HG02678 (cell line): ENCODE data around the gene RAB30.
A peak's percentile ranks its signal among the peaks of the same experiment; 100 is the strongest.
"Not testable (repeated sequence)": the region's sequence is repeated elsewhere in the genome, so short reads cannot be mapped to it uniquely, and the experiment has no call there.

Experiments
- ATAC-seq: cut with Tn5 transposase; IDR thresholded peaks from one replicate; pipeline ENCODE4 v1.9.1; 2021; ENCODE audit warnings: mild to moderate bottlenecking, moderate library complexity; ENCODE audit not compliant: unreplicated experiment

The RAB30 gene

GRCh38 chr11:82988936-82989627 lies 82.6 kb downstream of the RAB30 start:
- no peak for ATAC-seq

GRCh38 chr11:82987997-82988396 lies 83.7 kb downstream of the RAB30 start:
- no peak for ATAC-seq

- no peak for ATAC-seq
These were observed 85.3 kb downstream of the RAB30 start for GRCh38 chr11:82986446-82986845.

- ATAC-seq: no peak
These were observed 89.8 kb downstream of the RAB30 start for GRCh38 chr11:82981852-82982251.

GRCh38 chr11:82980947-82981346 lies 90.8 kb downstream of the RAB30 start:
- ATAC-seq: no peak

GRCh38 chr11:82980292-82980691 lies 91.4 kb downstream of the RAB30 start:
- no peak for ATAC-seq

GRCh38 chr11:82979824-82980223 lies 91.9 kb downstream of the RAB30 start:
- ATAC-seq: no peak

GRCh38 chr11:82978422-82979099 lies 93.1 kb downstream of the RAB30 start:
- peak; percentile 48 for ATAC-seq

- peak; percentile 45 for ATAC-seq
These were observed 94.9 kb downstream of the RAB30 start for GRCh38 chr11:82976786-82977185.

- ATAC-seq: no peak
These were observed 95.8 kb downstream of the RAB30 start for GRCh38 chr11:82975882-82976281.

GRCh38 chr11:82974851-82975250 lies 96.8 kb downstream of the RAB30 start:
- no peak for ATAC-seq

- no peak for ATAC-seq
These were observed 97.6 kb downstream of the RAB30 start for GRCh38 chr11:82974135-82974534.

- no peak for ATAC-seq
These were observed 99.6 kb downstream of the RAB30 start for GRCh38 chr11:82972103-82972502.

- peak; percentile 24 for ATAC-seq
These were observed 100.2 kb downstream of the RAB30 start for GRCh38 chr11:82971519-82971946.

GRCh38 chr11:82970507-82971083 lies 101.1 kb downstream of the RAB30 start:
- ATAC-seq: not testable (repeated sequence)

GRCh38 chr11:82969811-82970210 lies 101.9 kb downstream of the RAB30 start:
- peak; percentile 96 for ATAC-seq

GRCh38 chr11:82967381-82967780 lies 104.3 kb downstream of the RAB30 start:
- no peak for ATAC-seq

- not testable (repeated sequence) for ATAC-seq
These were observed 109.7 kb downstream of the RAB30 start for GRCh38 chr11:82962021-82962420.

- peak; percentile 22 for ATAC-seq
These were observed 110.9 kb downstream of the RAB30 start for GRCh38 chr11:82960779-82961143.

- ATAC-seq: peak; percentile 93
These were observed 111.5 kb downstream of the RAB30 start for GRCh38 chr11:82959987-82960778.

GRCh38 chr11:82955736-82956453 lies 115.8 kb downstream of the RAB30 start:
- ATAC-seq: not testable (repeated sequence)
